DMS153 treated with DMSO at 0.1 percent for 48 hours (cell line): ENCODE data around the gene PPP4R3B.
"Not testable (repeated sequence)": the region's sequence is repeated elsewhere in the genome, so short reads cannot be mapped to it uniquely, and the experiment has no call there.

ENCODE experiments used
- DNase-seq: peaks from one replicate; lab custom pipeline; 2025; ENCODE audit not compliant: unreplicated experiment; lab: John Stamatoyannopoulos, UW

PPP4R3B gene

GRCh38 chr2:55596795-55597194 lies 20.6 kb downstream of the PPP4R3B start:
- not testable (repeated sequence) for DNase-seq

GRCh38 chr2:55595536-55595935 lies 21.9 kb downstream of the PPP4R3B start:
- no peak for DNase-seq

GRCh38 chr2:55592130-55592529 lies 25.3 kb downstream of the PPP4R3B start:
- DNase-seq: no peak

- no peak for DNase-seq
Observed at GRCh38 chr2:55590810-55591440, 26.5 kb downstream of the PPP4R3B start.

GRCh38 chr2:55585451-55586080 lies 31.9 kb downstream of the PPP4R3B start:
- DNase-seq: no peak

- DNase-seq: no peak
Observed at GRCh38 chr2:55581874-55582547, 35.4 kb downstream of the PPP4R3B start.

GRCh38 chr2:55581435-55581834 lies 36.0 kb downstream of the PPP4R3B start:
- no peak for DNase-seq

GRCh38 chr2:55569002-55569401 lies 48.4 kb downstream of the PPP4R3B start:
- DNase-seq: not testable (repeated sequence)

GRCh38 chr2:55567298-55567697 lies 50.1 kb downstream of the PPP4R3B start:
- no peak for DNase-seq

- no peak for DNase-seq
Observed at GRCh38 chr2:55565613-55566012, 51.8 kb downstream of the PPP4R3B start.

- no peak for DNase-seq
Observed at GRCh38 chr2:55560855-55561254, 56.6 kb downstream of the PPP4R3B start.

GRCh38 chr2:55556809-55557208 lies 60.6 kb downstream of the PPP4R3B start:
- no peak for DNase-seq

GRCh38 chr2:55555977-55556376 lies 61.4 kb downstream of the PPP4R3B start:
- DNase-seq: no peak

GRCh38 chr2:55553321-55553720 lies 64.1 kb downstream of the PPP4R3B start:
- DNase-seq: no peak

- DNase-seq: no peak
Observed at GRCh38 chr2:55550368-55551102, 66.9 kb downstream of the PPP4R3B start.

GRCh38 chr2:55547679-55548078 lies 69.7 kb downstream of the PPP4R3B start:
- DNase-seq: not testable (repeated sequence)

GRCh38 chr2:55547001-55547400 lies 70.4 kb downstream of the PPP4R3B start:
- DNase-seq: no peak

GRCh38 chr2:55530539-55531081 lies 86.8 kb downstream of the PPP4R3B start:
- DNase-seq: no peak

- DNase-seq: no peak
Observed at GRCh38 chr2:55526174-55526573, 91.2 kb downstream of the PPP4R3B start.

GRCh38 chr2:55524884-55525437 lies 92.5 kb downstream of the PPP4R3B start:
- no peak for DNase-seq
